Keratinocyte (primary cell): ENCODE results near the gene RABGAP1.

Source experiments
- EZH2 ChIP-seq: IDR thresholded peaks from one replicate; pipeline ENCODE4 v1.6.1; 2012; ENCODE audit warnings: inconsistent platforms, mild to moderate bottlenecking, low read length, moderate library complexity
- TF ChIP-seq, protein P1 (sequence below), 3 experiments: IDR thresholded peaks in 1 of 3; conservative IDR thresholded peaks in 1 of 3; optimal IDR thresholded peaks in 1 of 3; 2 replicates in 2 of 3; 3 replicates in 1 of 3; pipeline versions ENCODE3 to v1.5.1; 2011; ENCODE audit warnings: low read length in 3 of 3, mild to moderate bottlenecking in 3 of 3, moderate library complexity in 2 of 3, control low read depth in 1 of 3, inconsistent platforms in 1 of 3; ENCODE audit not compliant: insufficient read depth in 2 of 3; ENCODE audit errors: extremely low read depth in 1 of 3

DNA sequence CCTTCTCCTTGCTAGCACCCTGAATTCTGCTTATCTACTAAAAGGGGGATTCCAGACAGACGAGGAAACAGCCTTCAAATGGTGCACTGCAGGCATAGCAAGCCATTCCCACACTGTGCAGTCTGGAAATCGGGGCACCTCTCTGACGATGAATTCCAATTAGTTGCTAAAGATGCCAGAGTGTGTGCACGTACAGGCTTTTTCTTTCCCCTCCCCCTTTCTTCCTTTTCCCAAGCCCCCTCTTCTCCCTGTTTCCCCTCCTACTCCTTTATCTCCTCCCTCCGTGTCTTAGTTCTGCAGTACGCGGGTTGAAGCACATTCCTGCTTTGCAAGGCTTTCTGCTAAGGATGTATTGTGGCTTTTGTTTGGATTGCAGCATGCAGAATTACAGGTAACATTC is 92.5 kb downstream of the RABGAP1 start, which contains the start of gene GPR21:
- TF ChIP-seq, protein P1, sequence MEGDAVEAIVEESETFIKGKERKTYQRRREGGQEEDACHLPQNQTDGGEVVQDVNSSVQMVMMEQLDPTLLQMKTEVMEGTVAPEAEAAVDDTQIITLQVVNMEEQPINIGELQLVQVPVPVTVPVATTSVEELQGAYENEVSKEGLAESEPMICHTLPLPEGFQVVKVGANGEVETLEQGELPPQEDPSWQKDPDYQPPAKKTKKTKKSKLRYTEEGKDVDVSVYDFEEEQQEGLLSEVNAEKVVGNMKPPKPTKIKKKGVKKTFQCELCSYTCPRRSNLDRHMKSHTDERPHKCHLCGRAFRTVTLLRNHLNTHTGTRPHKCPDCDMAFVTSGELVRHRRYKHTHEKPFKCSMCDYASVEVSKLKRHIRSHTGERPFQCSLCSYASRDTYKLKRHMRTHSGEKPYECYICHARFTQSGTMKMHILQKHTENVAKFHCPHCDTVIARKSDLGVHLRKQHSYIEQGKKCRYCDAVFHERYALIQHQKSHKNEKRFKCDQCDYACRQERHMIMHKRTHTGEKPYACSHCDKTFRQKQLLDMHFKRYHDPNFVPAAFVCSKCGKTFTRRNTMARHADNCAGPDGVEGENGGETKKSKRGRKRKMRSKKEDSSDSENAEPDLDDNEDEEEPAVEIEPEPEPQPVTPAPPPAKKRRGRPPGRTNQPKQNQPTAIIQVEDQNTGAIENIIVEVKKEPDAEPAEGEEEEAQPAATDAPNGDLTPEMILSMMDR (optimal IDR thresholded peaks at IDR 0.05 in 1 of 3, IDR thresholded peaks at IDR 0.05 in 1 of 3, conservative IDR thresholded peaks at IDR 0.05 in 1 of 3; ENCODE audit: extremely low read depth in 1 of 3, insufficient read depth in 2 of 3, low read length in 3 of 3), result no peak
- no peak for TF ChIP-seq EZH2
